HCT116 (cell line): ENCODE results near the gene MED15. TPM values are rescaled to one million over a fixed set of nuclear protein-coding genes. Genes with fewer than 3 reads are reported as not detected.

Experiments used
- EGR1 ChIP-seq: IDR thresholded peaks from 2 replicates; pipeline ENCODE4 v1.6.1; 2012; ENCODE audit warnings: low read depth
- EZH2 ChIP-seq: fragments of 200-600 bp; sonication (generic); IDR thresholded peaks from 2 replicates; pipeline ENCODE4 v1.6.1; 2017; ENCODE audit warnings: antibody characterized with exemption, mixed run types
- JUND ChIP-seq: IDR thresholded peaks from 2 replicates; pipeline ENCODE4 v1.6.1; 2012
- POLR2AphosphoS5 ChIP-seq: IDR thresholded peaks from 2 replicates; pipeline ENCODE4 v1.6.1; 2011; ENCODE audit warnings: mild to moderate bottlenecking, low read depth, low read length, moderate library complexity
- ZBTB33 ChIP-seq: IDR thresholded peaks from 2 replicates; pipeline ENCODE4 v1.6.1; 2011; ENCODE audit warnings: mild to moderate bottlenecking, low read length, moderate library complexity; ENCODE audit not compliant: insufficient replicate concordance; ENCODE audit errors: extremely low read depth
- ZNF274 ChIP-seq: fragments of 200-500 bp; sonication (Bioruptor generic); IDR thresholded peaks from 2 replicates; pipeline ENCODE4 v1.6.1; 2014; ENCODE audit warnings: mild to moderate bottlenecking, low read depth, low read length, inconsistent platforms
- total RNA-seq: library from RNA; stranded (reverse); gene quantifications from one replicate; pipeline ENCODE4 v1.2.1, GENCODE V29; 2021; ENCODE audit not compliant: unreplicated experiment
- TF ChIP-seq, protein P1 (sequence below), 3 experiments: fragments of 200-600 bp in 1 of 3; sonication (generic) in 1 of 3; IDR thresholded peaks in 2 of 3; conservative IDR thresholded peaks in 1 of 3; 2 replicates each; pipeline ENCODE4 v1.5.1; 2012 to 2017; ENCODE audit warnings: low read depth in 2 of 3, low read length in 2 of 3, antibody characterized with exemption in 1 of 3, borderline replicate concordance in 1 of 3, control low read depth in 1 of 3, mild to moderate bottlenecking in 1 of 3, mixed read lengths in 1 of 3, mixed run types in 1 of 3, moderate library complexity in 1 of 3; ENCODE audit not compliant: insufficient read depth in 1 of 3
- TF ChIP-seq, protein P2 (sequence below): IDR thresholded peaks from 2 replicates; pipeline ENCODE4 v1.6.1; 2012

The MED15 gene
- total RNA-seq, 1 experiment from 2014 or later: 81.3 TPM

- TF ChIP-seq, protein P1, sequence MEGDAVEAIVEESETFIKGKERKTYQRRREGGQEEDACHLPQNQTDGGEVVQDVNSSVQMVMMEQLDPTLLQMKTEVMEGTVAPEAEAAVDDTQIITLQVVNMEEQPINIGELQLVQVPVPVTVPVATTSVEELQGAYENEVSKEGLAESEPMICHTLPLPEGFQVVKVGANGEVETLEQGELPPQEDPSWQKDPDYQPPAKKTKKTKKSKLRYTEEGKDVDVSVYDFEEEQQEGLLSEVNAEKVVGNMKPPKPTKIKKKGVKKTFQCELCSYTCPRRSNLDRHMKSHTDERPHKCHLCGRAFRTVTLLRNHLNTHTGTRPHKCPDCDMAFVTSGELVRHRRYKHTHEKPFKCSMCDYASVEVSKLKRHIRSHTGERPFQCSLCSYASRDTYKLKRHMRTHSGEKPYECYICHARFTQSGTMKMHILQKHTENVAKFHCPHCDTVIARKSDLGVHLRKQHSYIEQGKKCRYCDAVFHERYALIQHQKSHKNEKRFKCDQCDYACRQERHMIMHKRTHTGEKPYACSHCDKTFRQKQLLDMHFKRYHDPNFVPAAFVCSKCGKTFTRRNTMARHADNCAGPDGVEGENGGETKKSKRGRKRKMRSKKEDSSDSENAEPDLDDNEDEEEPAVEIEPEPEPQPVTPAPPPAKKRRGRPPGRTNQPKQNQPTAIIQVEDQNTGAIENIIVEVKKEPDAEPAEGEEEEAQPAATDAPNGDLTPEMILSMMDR (IDR thresholded peaks at IDR 0.05 in 2 of 3, conservative IDR thresholded peaks at IDR 0.05 in 1 of 3; ENCODE audit: borderline replicate concordance in 1 of 3, insufficient read depth in 1 of 3, low read depth in 2 of 3, low read length in 2 of 3): no peak
- no peak for TF ChIP-seq ZNF274
- TF ChIP-seq, protein P2, sequence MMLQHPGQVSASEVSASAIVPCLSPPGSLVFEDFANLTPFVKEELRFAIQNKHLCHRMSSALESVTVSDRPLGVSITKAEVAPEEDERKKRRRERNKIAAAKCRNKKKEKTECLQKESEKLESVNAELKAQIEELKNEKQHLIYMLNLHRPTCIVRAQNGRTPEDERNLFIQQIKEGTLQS: no peak
- no peak for TF ChIP-seq EGR1
- no peak for TF ChIP-seq EZH2
- TF ChIP-seq POLR2AphosphoS5: no peak
- no peak for TF ChIP-seq ZBTB33
- TF ChIP-seq JUND: no peak
These were observed 82.4 kb downstream of the MED15 start (continued) for GRCh38 chr22:20589614-20590476.
